Breast epithelium (tissue), 3 donors: ENCODE measurements around the gene BACE2.

Experiments
- CTCF ChIP-seq, 3 donors: fragments of 450-650 bp; IDR thresholded peaks; one replicate each; pipeline ENCODE4 v1.5.1; 2016 to 2017; ENCODE audit warnings: antibody characterized with exemption in 3 of 3, mild to moderate bottlenecking in 3 of 3, moderate library complexity in 3 of 3
- POLR2A ChIP-seq: fragments of 450-650 bp; IDR thresholded peaks from one replicate; pipeline ENCODE4 v1.6.1; 2016; ENCODE audit warnings: antibody characterized with exemption, mild to moderate bottlenecking, moderate library complexity

DNA sequence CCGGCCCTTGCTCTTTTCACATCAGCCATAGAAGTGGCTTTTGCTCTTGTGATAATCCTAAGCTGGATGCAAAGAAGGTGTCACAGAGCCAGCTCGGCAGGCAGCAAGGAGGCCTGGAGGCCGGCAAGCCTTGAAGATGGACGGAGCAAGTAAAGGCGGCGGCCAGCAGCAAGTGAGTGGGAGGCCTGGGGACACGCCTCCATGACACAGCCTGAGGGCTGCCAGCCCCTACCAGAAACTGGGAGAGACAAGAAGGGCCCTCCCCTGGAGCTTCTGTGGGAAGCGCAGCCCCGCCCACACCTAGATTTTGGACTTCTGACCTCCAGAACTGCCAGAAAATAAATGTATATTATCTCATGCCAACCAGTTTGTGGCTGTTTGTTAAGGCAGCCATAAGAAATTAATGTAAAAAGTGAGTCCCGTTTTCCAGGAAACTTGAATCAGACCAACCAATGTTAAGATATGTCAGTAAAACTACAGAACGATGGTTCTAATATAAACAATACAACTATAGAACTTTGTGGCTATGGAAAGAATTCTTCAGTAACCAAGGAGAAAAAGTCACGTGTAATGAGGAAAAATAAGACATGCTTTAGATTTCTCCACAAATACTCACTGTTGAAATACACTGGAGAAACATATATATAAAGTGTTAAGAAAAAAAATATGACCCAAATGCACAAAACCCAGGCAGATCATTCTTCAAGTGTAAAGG is 49.9 kb downstream of the BACE2 start:
- TF ChIP-seq CTCF (IDR thresholded peaks at IDR 0.05) (no peak), POLR2A (no peak)
